ENCODE measurements around the gene PDSS2.

GRCh38 chr6:107128577-107128976 lies 330.8 kb downstream of the PDSS2 start:
- TF ChIP-seq CTCF (IDR thresholded peaks at IDR 0.05; ENCODE audit: poor library complexity, severe bottlenecking) (no peak), POLR2AphosphoS5 (IDR thresholded peaks at IDR 0.05) (no peak), SMC3 (conservative IDR thresholded peaks at IDR 0.05; ENCODE audit: poor library complexity) (no peak), REST (IDR thresholded peaks at IDR 0.05; ENCODE audit: borderline replicate concordance) (no peak), EZH2 (IDR thresholded peaks at IDR 0.05; ENCODE audit: borderline replicate concordance, insufficient read depth, low read length, poor library complexity, severe bottlenecking) (no peak), RAD21 (conservative IDR thresholded peaks at IDR 0.05) (no peak), MXI1 (conservative IDR thresholded peaks at IDR 0.05; ENCODE audit: poor library complexity, severe bottlenecking) (no peak)
